Measurements from ENCODE around the gene PIGW. TPM values are rescaled to one million over a fixed set of nuclear protein-coding genes. Genes with fewer than 3 reads are reported as not detected.
A peak's percentile ranks its signal among the peaks of the same experiment; 100 is the strongest.

PIGW gene
- total and polyA plus RNA-seq, 9 of the 15 experiments (the other 6 are each of a cell fraction or from before 2014, with no cell fraction given): 9.5 to 33.9 (median 21.2) TPM

DNA sequence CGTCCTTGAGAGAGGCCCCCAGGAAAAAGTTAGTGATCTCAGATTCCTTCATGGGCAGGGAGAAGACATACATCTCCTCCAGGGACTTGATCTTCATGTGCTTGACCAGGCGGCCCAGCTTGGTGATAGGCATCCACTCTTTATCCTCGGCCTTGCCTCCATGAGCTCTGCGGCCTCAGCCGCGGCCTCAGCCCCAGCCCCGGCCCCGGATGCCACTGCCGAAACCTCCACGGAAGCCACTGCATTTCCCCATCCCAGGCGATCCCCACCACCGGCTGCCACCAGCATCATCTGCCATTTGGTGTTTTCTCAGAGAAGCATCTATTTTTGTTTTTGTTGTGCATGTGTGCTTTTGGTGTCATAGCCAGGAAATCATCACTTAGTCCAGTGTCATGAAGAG lies 40.2 kb downstream of the PIGW start:
- in situ Hi-C loops (cut with MboI): no loop called here
- Histone ChIP-seq H3K9me3 (replicated peaks; ENCODE audit: control insufficient read depth, insufficient read depth, low read depth, low read length) (no peaks in the 10 kb centered on the region), H3K36me3 (ENCODE audit: control insufficient read depth, insufficient read depth, low read length) (peaks cover 74% of the 10 kb centered on the region)

More for the DNA sequence above, 40.2 kb downstream of the PIGW start:
- ATAC-seq (no peak), DNase-seq (ENCODE audit: extremely low read depth in 1 of 4, low spot score in 3 of 4) (no peak), FAIRE-seq (no peak)
- Histone ChIP-seq H3K27me3 (ENCODE audit: control insufficient read depth in 2 of 2, insufficient read depth in 2 of 2, low read length in 2 of 2) (no peaks in the 10 kb centered on the region), H4K20me1 (replicated peaks; ENCODE audit: control insufficient read depth, insufficient read depth, low read length) (no peaks in the 10 kb centered on the region), H3K9me1 (ENCODE audit: control insufficient read depth, insufficient read depth, low read length) (no peaks in the 10 kb centered on the region), H3K4me3 (no peak overlapping the region), H2AFZ (ENCODE audit: low read depth, low read length) (no peak overlapping the region), H3K79me2 (ENCODE audit: control insufficient read depth, insufficient read depth, low read length) (peaks cover 26% of the 10 kb centered on the region), H3K4me1 (replicated peaks in 1 of 2; ENCODE audit: control insufficient read depth in 2 of 2, insufficient read depth in 2 of 2, low read length in 2 of 2) (peaks cover 0 to 6% of the 10 kb centered on the region in 2 experiments; a peak in 2 of 5 replicates), H3K9ac (ENCODE audit: insufficient read depth in 1 of 2, low read depth in 2 of 2, low read length in 2 of 2) (no peak overlapping the region), H3K4me2 (ENCODE audit: insufficient read depth, low read length) (no peak overlapping the region), H3K27ac (ENCODE audit: extremely low read depth, low read depth, low read length) (no peak overlapping the region)
- ChIA-PET POLR2A (interaction anchor here (0.6 to 1.4 kb wide), 2 partner anchors 10 to 11 kb away, joined by 3 read pairs; no protein-coding TSS in a partner anchor), CTCF (ENCODE audit: low intra/inter-chr PET ratio) (no interaction called here)
- intact Hi-C loops (cut with micrococcal nuclease): no loop called here
- 87% methylated on average over 4 of the region's 12 CpGs for WGBS (ENCODE audit: insufficient coverage, low coverage, missing lambda C conversion rate)
- BruUV-seq (replicated peaks): no TSS peak
- TF ChIP-seq PURB (CRISPR knock-in tag; IDR thresholded peaks at IDR 0.05; ENCODE audit: low read depth) (no peak), RNF2 (IDR thresholded peaks at IDR 0.05) (no peak), RBM22 (IDR thresholded peaks at IDR 0.05; ENCODE audit: low read depth, low read length, poor library complexity, severe bottlenecking) (peak; percentile 35)
- TF ChIP-seq, protein P1, sequence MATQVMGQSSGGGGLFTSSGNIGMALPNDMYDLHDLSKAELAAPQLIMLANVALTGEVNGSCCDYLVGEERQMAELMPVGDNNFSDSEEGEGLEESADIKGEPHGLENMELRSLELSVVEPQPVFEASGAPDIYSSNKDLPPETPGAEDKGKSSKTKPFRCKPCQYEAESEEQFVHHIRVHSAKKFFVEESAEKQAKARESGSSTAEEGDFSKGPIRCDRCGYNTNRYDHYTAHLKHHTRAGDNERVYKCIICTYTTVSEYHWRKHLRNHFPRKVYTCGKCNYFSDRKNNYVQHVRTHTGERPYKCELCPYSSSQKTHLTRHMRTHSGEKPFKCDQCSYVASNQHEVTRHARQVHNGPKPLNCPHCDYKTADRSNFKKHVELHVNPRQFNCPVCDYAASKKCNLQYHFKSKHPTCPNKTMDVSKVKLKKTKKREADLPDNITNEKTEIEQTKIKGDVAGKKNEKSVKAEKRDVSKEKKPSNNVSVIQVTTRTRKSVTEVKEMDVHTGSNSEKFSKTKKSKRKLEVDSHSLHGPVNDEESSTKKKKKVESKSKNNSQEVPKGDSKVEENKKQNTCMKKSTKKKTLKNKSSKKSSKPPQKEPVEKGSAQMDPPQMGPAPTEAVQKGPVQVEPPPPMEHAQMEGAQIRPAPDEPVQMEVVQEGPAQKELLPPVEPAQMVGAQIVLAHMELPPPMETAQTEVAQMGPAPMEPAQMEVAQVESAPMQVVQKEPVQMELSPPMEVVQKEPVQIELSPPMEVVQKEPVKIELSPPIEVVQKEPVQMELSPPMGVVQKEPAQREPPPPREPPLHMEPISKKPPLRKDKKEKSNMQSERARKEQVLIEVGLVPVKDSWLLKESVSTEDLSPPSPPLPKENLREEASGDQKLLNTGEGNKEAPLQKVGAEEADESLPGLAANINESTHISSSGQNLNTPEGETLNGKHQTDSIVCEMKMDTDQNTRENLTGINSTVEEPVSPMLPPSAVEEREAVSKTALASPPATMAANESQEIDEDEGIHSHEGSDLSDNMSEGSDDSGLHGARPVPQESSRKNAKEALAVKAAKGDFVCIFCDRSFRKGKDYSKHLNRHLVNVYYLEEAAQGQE (IDR thresholded peaks at IDR 0.05; ENCODE audit: borderline replicate concordance): no peak
- TF ChIP-seq, protein P1 (CRISPR knock-in tag; IDR thresholded peaks at IDR 0.05; ENCODE audit: low read depth): no peak
